SK-N-SH (cell line): ENCODE measurements around the gene SETD7. TPM values are rescaled to one million over a fixed set of nuclear protein-coding genes. Genes with fewer than 3 reads are reported as not detected.

Source experiments
- CTCF ChIA-PET: fragments of 300-600, 350-600 bp; formaldehyde crosslinking; extraction: SDS; loops from one replicate; lab custom pipeline; 2021; lab: Yijun Ruan, JAX
- POLR2A ChIA-PET: fragments of 350-600 bp; sonication (Branson Sonifier 250); formaldehyde crosslinking; extraction: SDS; loops from one replicate; lab custom pipeline; 2020; ENCODE audit warnings: antibody characterized with exemption, inconsistent platforms; lab: Yijun Ruan, JAX
- DNase-seq: peaks from one replicate; pipeline ENCODE4 v3.0.0; 2012
- H2AFZ ChIP-seq: fragments of 200-600 bp; sonication (generic); 2 replicates; pipeline ENCODE4 v1.8.1; 2016; ENCODE audit warnings: antibody characterized with exemption, mild to moderate bottlenecking, low read depth
- H3F3A ChIP-seq: fragments of 200-600 bp; sonication (generic); replicated peaks from 2 replicates; pipeline ENCODE3; 2016; ENCODE audit warnings: antibody characterized with exemption, mild to moderate bottlenecking; ENCODE audit not compliant: insufficient read depth
- H3K27ac ChIP-seq, 2 experiments: fragments of 200-500 bp in 1 of 2; fragments of 200-600 bp in 1 of 2; sonication (Bioruptor generic) in 1 of 2; sonication (generic), shearing (Covaris generic) in 1 of 2; 2 replicates each; pipeline versions ENCODE4 v1.5.1 to v1.6.1; 2014 to 2016; ENCODE audit warnings: low read depth in 2 of 2, inconsistent platforms in 1 of 2, low read length in 1 of 2, mild to moderate bottlenecking in 1 of 2, mixed read lengths in 1 of 2
- H3K27me3 ChIP-seq: fragments of 200-600 bp; sonication (generic), shearing (Covaris generic); 2 replicates; pipeline ENCODE4 v1.6.1; 2016; ENCODE audit warnings: mixed run types; ENCODE audit not compliant: insufficient read depth
- H3K36me3 ChIP-seq, 2 experiments: fragments of 200-500 bp in 1 of 2; fragments of 200-600 bp in 1 of 2; sonication (Bioruptor generic) in 1 of 2; sonication (generic) in 1 of 2; replicated peaks in 1 of 2; 2 replicates each; pipeline versions ENCODE3 to v1.5.1; 2014 to 2016; ENCODE audit warnings: low read length in 1 of 2, mild to moderate bottlenecking in 1 of 2; ENCODE audit not compliant: insufficient read depth in 2 of 2, control insufficient read depth in 1 of 2
- H3K4me1 ChIP-seq, 2 experiments: fragments of 200-500 bp in 1 of 2; fragments of 200-600 bp in 1 of 2; sonication (Bioruptor generic) in 1 of 2; sonication (generic), shearing (Covaris generic) in 1 of 2; 2 replicates each; pipeline versions ENCODE4 v1.5.1 to v1.6.1; 2014 to 2016; ENCODE audit warnings: low read depth in 1 of 2, low read length in 1 of 2, mixed run types in 1 of 2; ENCODE audit not compliant: insufficient read depth in 2 of 2, control insufficient read depth in 1 of 2
- H3K4me2 ChIP-seq: fragments of 200-600 bp; sonication (generic), shearing (Covaris generic); 2 replicates; pipeline ENCODE4 v1.6.1; 2017; ENCODE audit warnings: mixed run types
- H3K4me3 ChIP-seq, 2 experiments: fragments of 200-500 bp in 1 of 2; fragments of 200-600 bp in 1 of 2; sonication (Bioruptor generic) in 1 of 2; sonication (generic), shearing (Covaris generic) in 1 of 2; 2 replicates each; pipeline versions ENCODE4 v1.5.1 to v1.8.1; 2014 to 2016; ENCODE audit warnings: low read depth in 2 of 2, inconsistent platforms in 1 of 2, low read length in 1 of 2, mild to moderate bottlenecking in 1 of 2, mixed read lengths in 1 of 2, moderate library complexity in 1 of 2
- H3K79me2 ChIP-seq: fragments of 200-600 bp; sonication (generic); 2 replicates; pipeline ENCODE4 v1.8.1; 2017; ENCODE audit warnings: mild to moderate bottlenecking; ENCODE audit not compliant: insufficient read depth
- H3K9ac ChIP-seq: fragments of 200-600 bp; sonication (generic); 2 replicates; pipeline ENCODE4 v1.6.1; 2017; ENCODE audit warnings: mixed run types
- H3K9me2 ChIP-seq: fragments of 200-600 bp; sonication (generic); 2 replicates; pipeline ENCODE4 v1.6.1; 2017; ENCODE audit warnings: mixed run types
- H3K9me3 ChIP-seq: fragments of 200-600 bp; sonication (generic); 2 replicates; pipeline ENCODE4 v1.6.1; 2017; ENCODE audit warnings: mixed run types, mild to moderate bottlenecking, moderate library complexity
- H4K20me1 ChIP-seq: fragments of 200-600 bp; sonication (generic); 2 replicates; pipeline ENCODE4 v1.6.1; 2017; ENCODE audit warnings: mild to moderate bottlenecking, mixed run types; ENCODE audit not compliant: insufficient read depth
- EP300 ChIP-seq, 2 experiments: IDR thresholded peaks; 2 replicates each; pipeline versions ENCODE4 v1.4.0 to v1.6.1; 2012; ENCODE audit warnings: borderline replicate concordance in 1 of 2, low read depth in 1 of 2, low read length in 1 of 2
- FOSL2 ChIP-seq: IDR thresholded peaks from 2 replicates; pipeline ENCODE4 v1.4.0; 2012; ENCODE audit warnings: low read depth, mild to moderate bottlenecking, moderate library complexity, borderline replicate concordance
- GABPA ChIP-seq: IDR thresholded peaks from 2 replicates; pipeline ENCODE4 v1.4.0; 2012; ENCODE audit warnings: low read depth, mild to moderate bottlenecking
- MEF2A ChIP-seq: IDR thresholded peaks from 2 replicates; pipeline ENCODE4 v1.4.0; 2012; ENCODE audit warnings: low read depth, borderline replicate concordance
- NRF1 ChIP-seq: IDR thresholded peaks from 2 replicates; pipeline ENCODE4 v1.6.1; 2012; ENCODE audit warnings: low read depth, mild to moderate bottlenecking, low read length
- POLR2AphosphoS5 ChIP-seq: IDR thresholded peaks from 2 replicates; pipeline ENCODE4 v1.6.1; 2012; ENCODE audit warnings: low read depth, low read length
- RAD21 ChIP-seq: IDR thresholded peaks from 2 replicates; pipeline ENCODE4 v1.6.1; 2012; ENCODE audit warnings: mild to moderate bottlenecking, low read length
- RFX5 ChIP-seq: IDR thresholded peaks from 2 replicates; pipeline ENCODE4 v1.6.1; 2012; ENCODE audit warnings: mild to moderate bottlenecking, improper control_type of control experiment, low read length
- SIN3A ChIP-seq: IDR thresholded peaks from 2 replicates; pipeline ENCODE4 v1.6.1; 2012; ENCODE audit warnings: low read depth, mild to moderate bottlenecking, low read length, moderate library complexity, borderline replicate concordance
- YY1 ChIP-seq: IDR thresholded peaks from 2 replicates; pipeline ENCODE4 v1.4.0; 2012; ENCODE audit warnings: low read depth, mild to moderate bottlenecking
- whole genome bisulfite sequencing: methylation state at CpG from one replicate; pipeline ENCODE4 v1.1.6; 2017; ENCODE audit warnings: low lambda C conversion rate; 5-methylcytosine and 5-hydroxymethylcytosine counted together
- polyA plus RNA-seq, 3 experiments: library from polyadenylated mRNA; depleted of rRNA; stranded (reverse); fragments of >200 nt; gene quantifications; 2 replicates each; pipeline ENCODE4 v1.2.3, GENCODE V29; 2012
- TF ChIP-seq, protein P1 (sequence below): IDR thresholded peaks from 2 replicates; pipeline ENCODE4 v1.4.0; 2012; ENCODE audit warnings: low read depth, borderline replicate concordance

The SETD7 gene
- polyA plus RNA-seq, 1 of the 3 experiments (the other 2 are of a cell fraction) = 5.0 TPM

- TF ChIP-seq POLR2AphosphoS5 (no peak), MEF2A (no peak), NRF1 (no peak), YY1 (no peak), GABPA (no peak), EP300 (IDR thresholded peaks at IDR 0.05; ENCODE audit: borderline replicate concordance in 1 of 2, low read depth in 1 of 2, low read length in 1 of 2) (no peak), RFX5 (no peak), RAD21 (no peak), SIN3A (no peak)
- H3K27me3 ChIP-seq = no peaks in the 10 kb centered on the region; the same call in 1 of the 2 replicates
- peaks cover 27 to 31% of the 10 kb centered on the region in 2 experiments; a peak in 3 of 4 replicates for H3K4me1 ChIP-seq
- peaks cover 60% of the 10 kb centered on the region for H3K79me2 ChIP-seq
- no peak overlapping the region for H2AFZ ChIP-seq
- 78% methylated on average over 4 of the region's 4 CpGs for WGBS
- peak overlapping the region; percentile 85; the same call in 1 of the 2 replicates for H3K9ac ChIP-seq
- no peaks in the 10 kb centered on the region for H3K9me2 ChIP-seq
- H3K9me3 ChIP-seq = no peaks in the 10 kb centered on the region
- H3K4me3 ChIP-seq = peak overlapping the region; percentile 63 to 97; a peak in 3 of 4 replicates
- H3K4me2 ChIP-seq = peak overlapping the region; percentile 97
- H3K36me3 ChIP-seq = no peaks in the 10 kb centered on the region
- H4K20me1 ChIP-seq = peaks cover 3% of the 10 kb centered on the region
- ChIA-PET CTCF (interaction anchor here (0.9 to 3.1 kb wide), 6 partner anchors 14 to 103 kb away, joined by 3 to 13 read pairs (median 4); no protein-coding TSS in a partner anchor), POLR2A (no interaction called here)
- peak overlapping the region; percentile 61 to 78; a peak in 3 of 4 replicates for H3K27ac ChIP-seq
- H3F3A ChIP-seq = peaks cover 7% of the 10 kb centered on the region
- DNase-seq = no peak
Observed at GRCh38 chr4:139553751-139554641, 2.0 kb downstream of the SETD7 start.

GRCh38 chr4:139552517-139553307, 3.3 kb downstream of the SETD7 start:
- peaks cover 27 to 31% of the 10 kb centered on the region in 2 experiments; a peak in 3 of 4 replicates for H3K4me1 ChIP-seq
- ChIA-PET CTCF (interaction anchor here (0.7 to 3.1 kb wide), 7 partner anchors 21 to 105 kb away, joined by 3 to 13 read pairs (median 6); no protein-coding TSS in a partner anchor), POLR2A (no interaction called here)
- DNase-seq = no peak
- peaks cover 73% of the 10 kb centered on the region for H3K79me2 ChIP-seq
- H3K9me3 ChIP-seq = no peaks in the 10 kb centered on the region
- H3K27me3 ChIP-seq = no peaks in the 10 kb centered on the region; the same call in 1 of the 2 replicates
- 0 out of 2 replicates have a peak overlapping the region, but pooled peaks have one; percentile 22 for H3K4me2 ChIP-seq
- H2AFZ ChIP-seq = no peak overlapping the region
- no peak overlapping the region for H3K9ac ChIP-seq
- 69% methylated on average over 5 of the region's 5 CpGs for WGBS
- no peak overlapping the region for H3K4me3 ChIP-seq
- TF ChIP-seq, protein P1, sequence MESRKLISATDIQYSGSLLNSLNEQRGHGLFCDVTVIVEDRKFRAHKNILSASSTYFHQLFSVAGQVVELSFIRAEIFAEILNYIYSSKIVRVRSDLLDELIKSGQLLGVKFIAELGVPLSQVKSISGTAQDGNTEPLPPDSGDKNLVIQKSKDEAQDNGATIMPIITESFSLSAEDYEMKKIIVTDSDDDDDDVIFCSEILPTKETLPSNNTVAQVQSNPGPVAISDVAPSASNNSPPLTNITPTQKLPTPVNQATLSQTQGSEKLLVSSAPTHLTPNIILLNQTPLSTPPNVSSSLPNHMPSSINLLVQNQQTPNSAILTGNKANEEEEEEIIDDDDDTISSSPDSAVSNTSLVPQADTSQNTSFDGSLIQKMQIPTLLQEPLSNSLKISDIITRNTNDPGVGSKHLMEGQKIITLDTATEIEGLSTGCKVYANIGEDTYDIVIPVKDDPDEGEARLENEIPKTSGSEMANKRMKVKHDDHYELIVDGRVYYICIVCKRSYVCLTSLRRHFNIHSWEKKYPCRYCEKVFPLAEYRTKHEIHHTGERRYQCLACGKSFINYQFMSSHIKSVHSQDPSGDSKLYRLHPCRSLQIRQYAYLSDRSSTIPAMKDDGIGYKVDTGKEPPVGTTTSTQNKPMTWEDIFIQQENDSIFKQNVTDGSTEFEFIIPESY = no peak
- 0 out of 2 replicates have a peak, but pooled peaks have one; percentile 13 for TF ChIP-seq FOSL2
- no peaks in the 10 kb centered on the region for H3K9me2 ChIP-seq
- peak overlapping the region in 1 of 2 experiments; percentile 31; a peak in 1 of 4 replicates for H3K27ac ChIP-seq
- peaks cover 3% of the 10 kb centered on the region for H4K20me1 ChIP-seq
- no peaks in the 10 kb centered on the region for H3K36me3 ChIP-seq
- peaks cover 4% of the 10 kb centered on the region for H3F3A ChIP-seq
